COR-L47 (cell line): ENCODE results near the gene PYDC1.
"Not testable (repeated sequence)": the region's sequence is repeated elsewhere in the genome, so short reads cannot be mapped to it uniquely, and the experiment has no call there.

Experiments
- DNase-seq: peaks from one replicate; lab custom pipeline; 2025; lab: John Stamatoyannopoulos, UW

Gene PYDC1

DNA sequence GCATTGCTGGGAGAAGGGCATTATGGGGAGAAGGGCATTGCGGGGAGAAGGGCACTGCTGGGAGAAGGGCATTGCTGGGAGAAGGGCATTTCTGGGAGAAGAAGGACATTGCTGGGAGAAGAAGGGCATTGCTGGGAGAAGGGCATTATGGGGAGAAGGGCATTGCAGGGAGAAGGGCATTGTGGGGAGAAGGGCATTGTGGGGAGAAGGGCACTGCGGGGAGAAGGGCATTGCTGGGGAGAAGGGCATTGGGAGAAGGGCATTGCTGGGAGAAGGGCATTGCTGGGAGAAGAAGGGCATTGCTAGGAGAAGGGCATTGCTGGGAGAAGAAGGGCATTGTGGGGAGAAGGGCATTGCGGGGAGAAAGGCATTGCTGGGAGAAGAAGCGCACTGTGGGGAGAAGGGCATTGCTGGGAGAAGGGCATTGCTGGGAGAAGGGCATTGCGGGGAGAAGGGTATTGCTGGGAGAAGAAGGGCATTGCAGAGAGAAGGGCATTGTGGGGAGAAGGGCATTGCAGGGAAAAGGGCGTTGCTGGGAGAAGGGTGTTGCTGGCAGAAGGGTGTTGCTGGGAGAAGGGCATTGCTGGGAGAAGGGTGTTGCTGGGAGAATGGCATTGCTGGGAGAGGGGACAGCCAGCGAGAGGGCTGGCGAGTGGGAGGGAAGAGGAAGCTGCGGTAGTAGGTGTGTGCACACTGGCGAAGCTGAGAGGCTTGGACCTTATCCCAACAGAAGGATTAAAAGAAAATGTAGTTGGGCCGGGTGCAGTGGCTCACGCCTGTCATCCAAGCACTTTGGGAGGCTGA, 4.6 kb upstream of the PYDC1 start:
- no peak for DNase-seq

DNA sequence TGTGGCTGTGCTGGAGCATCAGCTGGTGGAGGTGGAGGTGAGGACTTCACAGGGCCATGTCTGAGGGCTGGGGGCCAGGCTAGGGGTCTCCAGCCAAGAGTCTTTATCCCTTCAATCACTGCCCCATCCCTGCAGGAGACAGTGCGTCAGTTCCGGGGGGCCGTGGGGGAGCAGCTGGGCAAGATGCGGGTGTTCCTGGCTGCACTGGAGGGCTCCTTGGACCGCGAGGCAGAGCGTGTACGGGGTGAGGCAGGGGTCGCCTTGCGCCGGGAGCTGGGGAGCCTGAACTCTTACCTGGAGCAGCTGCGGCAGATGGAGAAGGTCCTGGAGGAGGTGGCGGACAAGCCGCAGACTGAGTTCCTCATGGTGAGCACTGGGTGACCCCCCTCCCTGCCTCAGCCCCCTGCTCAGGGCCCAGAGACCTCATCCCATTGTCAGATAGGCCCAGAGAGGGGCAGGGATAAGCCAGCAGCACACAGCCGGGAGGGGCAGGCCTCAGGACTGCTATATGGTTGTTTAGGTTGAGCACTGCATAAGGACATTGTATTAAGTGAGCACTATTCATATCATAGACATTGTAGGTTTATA, 2.3 kb upstream of the PYDC1 start:
- DNase-seq = no peak

GRCh38 chr16:31217136-31217530, 198 bp upstream of the PYDC1 start:
- DNase-seq = no peak

DNA sequence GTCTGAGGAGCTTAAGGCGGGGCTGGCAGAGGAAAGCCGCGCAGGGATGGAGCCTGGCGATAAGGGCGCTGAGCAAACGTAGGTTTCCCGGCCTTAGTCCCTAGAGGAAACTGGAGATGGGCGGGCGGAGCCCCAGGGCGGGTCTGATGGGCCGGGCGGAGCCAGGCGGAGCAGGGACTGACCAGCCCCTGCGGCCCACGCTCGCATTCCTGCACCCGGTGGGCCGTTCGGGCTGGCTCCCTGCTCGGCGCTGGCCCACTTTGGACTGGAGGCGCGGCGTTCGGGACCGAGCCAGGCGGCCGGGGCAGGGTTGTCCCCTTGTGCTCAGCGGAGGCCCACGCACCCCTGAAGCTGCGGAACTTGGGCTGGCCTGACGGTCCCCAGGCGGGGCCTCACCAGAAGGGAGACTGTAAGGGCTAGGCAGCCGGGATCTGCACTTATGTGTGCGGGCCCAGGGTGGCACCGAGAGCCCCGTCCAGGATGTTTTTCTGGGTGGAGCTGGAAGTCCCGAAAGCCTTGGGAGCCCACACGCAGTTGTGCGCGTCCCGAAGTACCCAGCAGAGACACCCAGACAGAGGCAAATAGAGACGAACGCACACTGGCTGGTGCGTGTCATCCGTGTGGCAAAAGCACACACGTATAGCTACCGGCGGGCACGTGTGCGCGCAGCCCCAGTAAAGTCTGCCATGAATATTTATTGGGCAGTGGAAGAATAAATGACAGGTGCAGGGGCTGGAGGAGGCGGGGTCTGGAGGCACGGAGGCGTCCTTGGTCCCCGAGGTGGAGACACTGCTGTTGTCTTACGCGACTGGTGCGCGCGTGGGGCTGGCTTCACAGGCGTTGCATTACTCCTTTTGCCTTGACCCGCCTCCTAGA, 1.4 kb downstream of the PYDC1 start:
- peak; percentile 30 for DNase-seq

GRCh38 chr16:31214708-31215286, 2.1 kb downstream of the PYDC1 start:
- peak; percentile 30 for DNase-seq

DNA sequence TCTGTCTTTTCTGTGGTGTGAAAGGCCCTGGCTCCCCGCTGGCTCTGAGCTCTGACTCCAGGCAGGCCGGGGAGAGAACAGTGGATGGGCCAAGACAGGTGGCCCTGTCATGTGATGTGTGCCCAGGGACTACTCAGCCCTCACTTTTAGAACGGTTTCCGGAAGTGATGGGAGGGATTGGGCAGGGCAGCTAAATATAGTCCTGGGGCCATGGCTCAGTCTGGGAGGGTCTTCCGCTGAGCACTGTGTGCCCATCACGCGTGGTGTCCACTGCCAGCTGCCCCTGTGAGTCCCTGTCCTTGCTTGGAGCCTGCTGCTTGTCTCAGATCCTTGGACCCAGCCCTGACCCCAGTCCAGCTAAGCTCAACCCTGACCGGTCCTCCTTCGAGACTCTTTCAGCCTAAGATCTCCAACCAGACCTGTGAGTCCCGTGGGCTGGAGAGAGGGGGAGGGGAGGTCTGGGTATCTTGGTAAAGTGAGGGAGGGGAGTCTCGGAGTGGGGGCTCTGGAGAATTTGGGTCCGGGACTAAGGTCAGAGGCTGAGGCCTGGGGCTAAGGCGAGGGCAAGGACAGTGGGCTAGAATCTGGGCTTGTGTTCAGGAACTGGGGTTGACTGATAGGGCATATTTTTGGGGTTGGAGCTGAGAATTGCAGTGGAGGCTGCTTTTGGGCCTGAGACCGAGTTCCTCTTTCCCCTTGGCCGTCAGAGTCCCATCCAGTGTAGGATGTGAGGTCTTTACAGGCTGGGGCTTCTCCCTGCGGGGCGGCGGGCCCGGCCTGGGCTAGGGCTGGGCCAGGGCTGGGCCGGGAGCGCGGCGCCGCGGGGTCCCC, 2.8 kb downstream of the PYDC1 start, which contains the start of gene TRIM72:
TSS of gene TRIM72 (plus strand) at position 243 of the 831 bp plus-strand sequence. CDS start 620 bp downstream, outside the sequence.
- DNase-seq = no peak

DNA sequence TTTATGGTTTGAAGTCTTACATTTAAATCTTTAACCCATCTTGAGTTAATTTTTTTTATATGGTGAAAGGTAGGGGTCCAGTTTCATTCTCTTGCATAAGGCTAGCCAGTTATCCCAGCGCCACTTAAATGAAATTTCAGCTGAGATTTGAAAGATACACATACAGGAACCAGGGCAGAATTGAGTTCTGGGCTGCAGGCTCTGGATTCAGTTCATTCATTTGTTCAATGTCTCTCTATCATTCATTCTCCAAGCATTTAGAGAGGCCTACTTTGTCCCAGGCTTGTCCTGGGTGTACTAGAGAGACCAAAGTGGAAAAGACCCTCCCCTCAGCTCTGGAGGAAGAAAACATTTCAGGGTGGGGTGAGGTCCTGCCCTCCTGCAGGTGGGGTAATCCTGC, 3.6 kb downstream of the PYDC1 start:
- no peak for DNase-seq

GRCh38 chr16:31206776-31207175, 10.2 kb downstream of the PYDC1 start:
- no peak for DNase-seq

DNA sequence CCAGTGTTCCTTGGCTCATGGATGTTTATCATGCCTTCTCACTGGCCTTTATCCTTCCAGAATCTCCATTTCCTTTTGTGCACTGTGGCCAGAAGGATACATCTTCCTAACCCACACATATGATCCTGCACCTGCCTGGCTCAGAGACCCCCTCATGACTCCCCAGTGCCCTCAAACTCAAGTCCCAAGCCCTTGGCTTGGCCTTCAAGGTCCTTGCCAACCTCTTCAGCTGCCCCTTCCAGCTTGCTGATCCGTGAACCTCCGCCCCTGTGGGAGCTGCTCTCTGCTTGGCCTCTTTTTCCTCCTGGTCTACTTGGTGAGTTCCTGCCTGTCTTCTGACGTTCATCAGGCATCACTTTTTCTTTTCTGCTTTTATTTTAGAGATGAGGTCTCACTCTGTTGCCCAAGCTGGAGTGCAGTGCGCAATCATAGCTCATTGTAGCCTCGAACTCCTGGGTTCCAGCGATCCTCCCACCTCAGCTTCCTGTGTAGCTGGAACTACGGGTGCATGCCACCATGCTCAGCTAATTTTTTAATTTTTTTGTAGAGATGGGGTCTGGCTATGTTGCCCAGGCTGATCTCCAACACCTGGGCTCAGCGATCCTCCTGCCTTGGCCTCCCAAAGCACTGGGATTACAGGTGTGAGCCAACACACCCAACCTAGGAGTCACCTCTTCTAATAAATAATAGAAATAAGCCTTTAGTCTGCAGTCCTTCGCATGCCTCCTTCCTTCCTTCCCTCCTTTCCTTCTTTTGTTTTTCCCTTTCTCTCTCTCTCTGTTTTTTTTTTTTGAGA, 11.9 kb downstream of the PYDC1 start:
- DNase-seq = no peak

- no peak for DNase-seq
These were observed 14.2 kb downstream of the PYDC1 start, which contains the start of gene PYCARD for GRCh38 chr16:31202414-31203375. PYCARD (minus strand) TSS chr16:31202760; CDS start chr16:31202690, 70 bp downstream.

- peak; percentile 21 for DNase-seq
These were observed 15.1 kb downstream of the PYDC1 start for GRCh38 chr16:31201582-31202413.

DNA sequence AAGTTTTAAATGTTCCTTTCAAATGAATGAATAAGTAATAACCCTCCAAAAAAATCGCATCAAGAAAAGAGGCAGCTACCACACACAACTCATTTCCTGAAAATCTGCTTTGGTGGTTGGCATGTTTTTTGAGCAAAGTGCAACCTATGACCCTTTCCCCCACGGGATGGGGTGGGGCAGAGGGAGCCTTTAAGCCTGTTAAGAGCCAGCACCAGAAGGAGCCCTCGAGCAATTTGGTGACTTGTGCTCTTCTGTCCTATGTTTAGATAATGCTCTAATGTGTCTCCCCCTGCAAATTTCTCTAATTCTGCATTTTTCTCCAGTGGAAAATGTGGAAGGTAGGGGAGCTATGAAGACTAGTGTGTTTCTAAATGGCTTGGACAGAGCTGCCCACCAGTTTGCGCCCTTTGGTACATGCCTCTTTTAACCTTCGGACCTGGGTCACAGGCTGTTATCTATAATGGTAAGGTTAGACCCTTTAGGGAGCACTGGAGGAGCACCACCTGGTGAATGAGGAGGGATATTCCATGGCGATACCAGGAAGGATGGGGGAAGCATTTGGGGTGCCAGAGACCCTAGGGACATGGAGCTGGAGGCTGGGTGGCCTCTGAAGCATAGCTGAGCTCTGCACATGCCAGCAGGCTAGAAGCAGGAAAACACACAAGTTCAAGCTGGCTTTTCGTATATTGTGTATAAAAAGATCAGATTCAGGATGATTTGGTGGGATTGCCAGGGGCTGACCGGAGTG, 15.9 kb downstream of the PYDC1 start:
- DNase-seq = no peak

DNA sequence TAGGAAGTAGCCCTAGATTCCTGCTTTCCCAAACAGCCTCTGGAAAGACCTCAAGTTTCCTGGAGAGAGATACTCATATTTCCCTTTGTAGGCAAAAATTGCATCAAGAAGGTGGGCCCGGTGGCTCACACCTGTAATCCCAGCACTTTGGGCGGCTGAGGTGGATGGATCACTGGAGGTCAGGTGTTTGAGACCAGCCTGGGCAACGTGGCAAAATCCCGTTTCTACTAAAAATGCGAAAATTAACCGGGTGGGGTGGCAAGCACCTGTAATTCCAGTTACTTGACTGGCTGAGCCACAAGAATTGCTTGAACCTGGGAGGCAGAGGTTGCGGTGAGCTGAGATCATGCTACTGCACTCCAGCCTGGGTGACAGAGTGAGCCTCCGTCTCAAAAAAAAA, 16.8 kb downstream of the PYDC1 start:
- DNase-seq = not testable (repeated sequence)

DNA sequence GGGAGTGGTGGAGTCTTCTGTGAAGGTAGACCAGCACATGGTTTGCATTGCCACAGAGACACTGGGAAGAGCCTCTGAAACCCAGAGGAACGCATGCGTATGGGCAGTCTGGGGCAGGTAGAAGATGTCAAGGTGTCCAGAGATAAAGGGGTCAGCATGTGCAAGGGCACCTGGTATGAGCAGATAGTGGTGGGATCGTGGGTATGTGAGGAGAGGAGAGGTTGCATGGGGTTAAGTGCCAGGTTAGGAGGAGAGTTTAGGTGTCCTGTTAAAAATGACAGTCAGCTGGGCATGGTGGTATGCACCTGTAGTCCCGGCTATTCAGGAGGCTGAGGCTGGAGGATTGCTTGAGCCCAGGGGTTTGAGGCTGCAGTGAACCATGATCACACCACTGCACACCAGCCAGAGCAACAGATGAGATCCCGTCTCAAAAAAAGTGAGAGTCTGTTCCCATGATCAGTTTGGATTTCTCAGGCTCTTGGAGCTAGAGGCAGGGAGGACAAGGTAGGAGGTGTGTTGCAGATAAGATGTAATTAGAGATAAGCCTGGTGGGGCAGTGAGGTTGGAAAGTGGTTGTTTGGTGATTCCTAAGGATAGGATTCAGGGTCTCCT, 17.4 kb downstream of the PYDC1 start:
- no peak for DNase-seq

- DNase-seq = no peak
These were observed 18.6 kb downstream of the PYDC1 start for GRCh38 chr16:31198207-31198882.

DNA sequence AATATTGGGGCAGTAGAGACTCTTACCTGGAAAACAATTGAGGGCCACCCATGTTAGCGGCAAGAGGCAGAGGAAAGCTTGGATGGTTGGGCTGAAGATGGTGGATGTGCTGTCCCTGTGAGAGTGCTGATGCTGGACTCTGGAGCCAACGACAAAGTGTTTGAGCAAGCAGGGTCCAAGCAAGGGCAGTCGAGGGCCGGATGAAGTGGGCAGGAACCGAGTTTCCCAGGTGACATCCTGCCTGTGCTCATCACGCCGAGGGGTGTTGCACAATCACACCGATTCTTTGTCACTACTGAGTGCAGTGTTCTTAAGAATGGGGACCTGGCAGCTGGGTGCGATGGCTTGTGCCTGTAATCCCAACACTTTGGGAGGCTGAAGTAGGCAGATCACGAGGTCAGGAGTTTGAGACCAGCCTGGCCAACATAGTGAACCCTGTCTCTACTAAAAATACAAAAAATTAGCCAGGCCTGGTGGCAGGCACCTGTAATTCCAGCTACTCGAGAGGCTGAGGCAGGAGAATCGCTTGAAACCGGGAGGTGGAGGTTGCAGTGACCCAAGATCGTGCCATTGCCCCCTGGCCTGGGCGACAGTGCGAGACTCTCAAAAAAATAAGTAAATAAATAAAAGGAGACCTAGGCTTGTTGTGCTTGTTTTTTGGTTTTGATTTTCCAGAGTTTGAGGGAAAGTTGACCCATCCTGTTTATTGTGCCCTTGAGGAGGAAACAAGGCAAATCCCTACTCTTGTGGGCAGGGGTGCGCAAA, 20.4 kb downstream of the PYDC1 start:
- DNase-seq = no peak
